ENCODE results near the gene PCNA. TPM values are rescaled to one million over a fixed set of nuclear protein-coding genes. Genes with fewer than 3 reads are reported as not detected.
"Not testable (repeated sequence)": the region's sequence is repeated elsewhere in the genome, so short reads cannot be mapped to it uniquely, and the experiment has no call there.

The PCNA gene
- total RNA-seq, 1 experiment from 2014 or later: 819 TPM

DNA sequence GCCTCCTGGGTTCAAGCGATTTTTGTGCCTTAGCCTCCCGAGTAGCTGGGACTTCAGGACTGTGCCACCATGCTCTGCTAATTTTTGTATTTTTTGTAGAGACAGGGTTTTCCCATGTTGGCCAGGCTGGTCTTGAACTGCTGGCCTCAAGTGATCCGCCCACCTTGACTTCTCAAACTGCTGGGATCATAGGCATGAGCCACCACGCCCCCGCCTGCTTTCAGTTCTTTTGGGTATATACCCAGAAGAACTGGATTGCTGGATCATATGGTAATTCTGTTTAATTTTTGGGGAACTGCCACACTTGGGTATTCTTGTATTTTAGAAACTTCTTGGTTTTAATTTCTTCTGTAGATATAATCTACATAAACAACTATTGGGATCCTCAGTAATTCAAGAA, 24.1 kb upstream of the PCNA start:
- DNase-seq (ENCODE audit: low read depth): no peak

DNA sequence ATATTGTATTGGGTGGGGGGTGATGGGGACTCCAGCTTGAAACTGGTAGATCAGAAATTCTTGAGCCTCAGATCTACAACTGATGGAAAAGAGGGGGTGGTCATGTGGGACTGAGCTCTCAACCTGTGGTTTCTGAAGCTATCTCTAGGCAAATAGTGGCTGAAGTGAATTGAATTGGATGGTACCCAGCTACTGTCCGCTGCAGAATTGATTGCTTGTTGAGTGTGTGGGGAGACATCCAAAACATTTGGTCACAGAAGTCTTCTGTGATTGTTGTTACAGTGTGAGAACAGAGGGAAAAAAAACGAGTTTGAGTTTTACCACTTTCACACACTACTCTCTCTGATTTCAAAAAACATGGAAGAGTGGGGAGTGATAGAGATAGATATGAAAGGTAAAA, 21.9 kb upstream of the PCNA start:
- DNase-seq (ENCODE audit: low read depth): no peak

DNA sequence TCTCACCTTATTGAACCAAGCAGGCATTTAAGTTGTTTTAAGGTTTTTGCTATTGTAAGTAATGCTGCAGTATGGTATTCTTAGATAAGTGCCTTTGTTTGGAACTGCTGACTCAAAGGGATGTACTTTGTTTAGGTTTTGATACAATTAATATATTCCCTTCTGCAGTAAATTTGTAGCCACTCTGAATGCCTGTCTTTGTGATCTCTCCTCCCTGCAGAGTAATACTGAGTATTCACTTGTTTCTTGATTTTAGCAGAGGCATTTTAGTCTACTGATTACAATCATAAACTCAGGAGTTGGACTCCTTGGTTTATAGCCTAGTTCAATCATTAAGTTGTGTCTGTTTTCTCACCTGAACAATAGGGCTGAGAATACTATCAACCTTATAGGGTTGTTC, 20.4 kb upstream of the PCNA start:
- no peak for DNase-seq (ENCODE audit: low read depth)

DNA sequence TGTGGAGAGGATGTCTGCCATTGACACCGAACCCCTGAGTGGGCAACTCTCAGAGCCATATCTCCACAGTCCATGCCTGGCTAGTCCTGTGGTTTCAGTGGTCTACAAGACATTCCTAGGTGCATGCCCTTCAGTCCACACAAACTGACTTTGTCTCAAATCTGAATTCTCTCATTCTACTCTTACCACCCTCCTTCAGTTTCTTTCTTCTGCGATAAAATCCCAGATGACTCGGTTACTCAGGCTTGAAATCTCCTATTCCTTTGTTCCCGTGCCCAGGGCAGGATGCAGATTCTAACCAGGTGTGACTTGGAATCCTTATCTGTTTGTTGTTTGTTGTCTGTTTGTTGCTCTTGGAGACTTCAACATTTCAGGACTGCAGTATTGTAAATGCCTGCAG, 16.3 kb upstream of the PCNA start:
- DNase-seq (ENCODE audit: low read depth): peak; percentile 24

DNA sequence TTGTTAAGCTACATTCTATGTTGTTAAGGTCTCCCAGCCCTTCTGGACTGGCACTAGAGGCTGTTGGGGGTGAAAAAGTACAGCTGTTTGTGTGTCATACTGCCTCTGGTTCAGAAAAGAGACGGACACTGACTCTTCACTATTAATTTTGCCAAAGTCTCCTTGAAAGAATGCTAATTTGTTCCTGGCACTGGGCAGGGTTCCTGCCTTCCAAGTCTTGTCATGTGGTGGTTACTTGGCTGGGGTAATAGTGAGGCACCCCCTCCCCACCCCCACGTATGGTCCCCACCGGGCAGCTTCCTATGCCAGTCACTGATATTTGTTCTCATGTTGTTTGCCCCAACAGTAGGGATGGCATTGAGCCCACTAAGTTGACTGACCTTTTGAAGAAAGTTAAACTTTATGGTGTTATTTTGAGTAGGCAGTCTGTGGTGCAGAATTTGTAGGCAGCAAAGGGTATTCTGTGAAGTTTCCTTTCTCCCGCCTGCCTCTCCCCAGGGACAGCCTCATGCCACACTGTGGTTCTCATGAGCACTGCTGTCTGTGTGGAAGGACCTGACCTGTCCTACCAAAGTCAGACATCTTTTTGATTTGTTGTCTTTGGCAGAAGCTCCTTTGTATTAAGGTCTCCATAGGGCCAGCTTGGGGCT, 15.7 kb upstream of the PCNA start:
- DNase-seq (ENCODE audit: low read depth): peak; percentile 17

DNA sequence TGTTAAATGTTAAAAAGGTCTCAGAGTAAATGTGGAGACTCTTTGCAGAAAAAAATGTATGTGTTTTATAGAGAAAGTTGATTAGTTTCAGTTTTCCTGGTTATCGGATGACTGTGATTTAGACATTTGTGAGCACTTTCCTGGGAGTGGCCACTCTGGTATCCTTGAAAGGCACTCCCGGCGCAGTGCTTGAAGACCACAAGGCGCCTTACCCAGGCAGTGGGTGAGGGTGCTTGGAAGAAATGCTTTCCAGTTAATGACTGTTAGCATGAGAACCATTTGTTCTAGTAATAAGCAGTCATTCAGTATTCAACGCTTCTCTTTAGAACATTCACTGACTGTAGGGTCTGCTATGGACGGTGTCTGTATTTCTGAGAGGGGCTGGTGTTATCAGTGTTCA, 14.2 kb upstream of the PCNA start:
- DNase-seq (ENCODE audit: low read depth): no peak

DNA sequence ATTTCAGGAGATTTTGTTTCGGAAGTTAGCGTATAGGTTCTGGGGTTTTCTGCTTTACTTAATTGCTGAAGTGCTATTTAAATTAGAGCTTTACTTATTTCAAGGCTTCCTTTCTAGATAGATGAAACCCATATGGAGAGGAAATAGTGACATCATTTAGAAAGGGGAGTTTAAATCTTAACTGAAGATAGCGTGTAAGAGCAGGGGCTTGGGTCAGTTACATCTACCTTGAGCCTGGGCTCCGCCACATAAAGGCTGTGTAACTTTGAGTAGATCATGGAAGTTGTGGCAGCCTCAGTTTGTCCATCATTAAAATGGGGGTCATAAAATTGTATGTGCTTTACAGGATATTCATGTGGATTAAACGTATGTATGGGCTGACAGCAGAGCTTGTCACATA, 11.7 kb upstream of the PCNA start:
- no peak for DNase-seq (ENCODE audit: low read depth)

DNA sequence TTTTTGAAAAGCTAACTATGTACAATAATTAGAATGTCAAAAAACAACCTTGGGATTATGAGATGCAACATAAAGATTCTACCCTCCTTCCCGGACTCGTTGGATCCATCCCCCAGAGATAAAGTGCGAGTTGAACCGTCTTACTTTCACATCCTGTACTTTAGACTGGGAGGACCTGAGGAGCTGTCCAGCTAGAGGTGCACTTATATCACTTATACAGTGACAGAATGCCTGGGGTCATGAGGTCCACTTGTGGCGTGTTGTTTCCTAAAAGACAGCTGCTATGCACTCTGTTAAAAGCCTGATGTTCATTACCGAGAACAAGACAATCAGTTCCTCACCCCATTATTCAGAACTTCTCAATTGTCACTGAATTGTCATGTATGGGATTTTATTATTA, 9.1 kb upstream of the PCNA start:
- DNase-seq (ENCODE audit: low read depth): no peak

DNA sequence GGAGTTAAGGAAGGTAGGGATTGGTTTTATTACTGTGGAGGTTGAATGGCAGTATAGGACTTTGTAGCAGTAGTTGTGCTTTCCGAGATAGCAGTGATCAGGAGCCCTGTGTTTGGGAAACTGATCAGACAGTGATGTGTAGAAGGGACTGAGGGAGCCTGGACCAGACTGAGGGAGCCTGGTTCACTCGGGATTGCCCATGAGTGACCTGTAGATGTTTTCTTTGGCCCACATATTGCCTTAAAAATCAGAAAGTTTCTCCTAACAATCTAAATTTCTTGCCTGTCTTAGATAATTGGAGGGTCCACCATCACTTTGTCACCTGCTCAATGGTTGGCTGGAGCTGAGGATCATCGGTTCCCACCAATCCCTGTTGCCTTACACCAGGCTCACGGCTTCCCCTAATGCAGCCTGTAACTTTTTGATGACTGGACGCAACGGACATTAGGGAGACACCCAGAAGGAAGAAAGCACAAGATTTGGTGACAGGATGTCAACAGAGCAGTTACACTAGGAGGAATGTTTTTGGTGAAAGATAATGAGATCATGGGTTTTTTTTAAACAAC, 8.2 kb upstream of the PCNA start:
- DNase-seq (ENCODE audit: low read depth): peak; percentile 15

DNA sequence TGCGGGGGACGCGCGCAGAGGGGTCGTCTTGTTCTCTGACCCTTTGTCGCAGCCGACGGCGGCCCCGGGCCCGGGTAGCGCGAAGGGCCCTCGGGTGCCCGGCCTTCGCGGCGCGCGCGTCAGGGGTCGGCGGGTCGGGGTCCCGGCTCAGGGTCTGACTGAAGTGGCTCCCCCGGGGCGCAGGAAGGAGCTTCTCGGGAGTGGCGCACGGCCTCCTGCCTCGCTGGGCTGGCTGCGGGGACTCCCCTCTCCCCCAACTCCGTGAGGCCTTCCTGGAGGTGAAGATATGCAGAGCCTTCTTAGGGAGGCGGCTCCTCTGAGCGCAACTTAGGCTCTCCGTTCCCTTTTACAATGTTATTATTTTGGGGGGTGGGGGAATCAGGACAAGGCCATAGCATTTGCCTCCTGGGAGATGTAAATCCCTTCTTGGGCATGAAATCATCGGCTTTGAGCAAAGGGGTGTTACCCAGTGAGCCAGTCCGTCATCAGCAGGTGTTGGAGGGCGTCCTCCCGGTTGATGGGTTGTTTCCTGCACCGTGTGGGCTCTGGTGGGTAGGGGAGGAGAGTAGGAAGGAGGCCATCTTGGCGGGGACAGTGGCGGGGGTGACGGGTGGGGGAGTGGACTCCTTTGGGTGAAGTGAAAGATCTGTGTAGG, 7.6 kb upstream of the PCNA start:
- DNase-seq (ENCODE audit: low read depth): peak; percentile 49

DNA sequence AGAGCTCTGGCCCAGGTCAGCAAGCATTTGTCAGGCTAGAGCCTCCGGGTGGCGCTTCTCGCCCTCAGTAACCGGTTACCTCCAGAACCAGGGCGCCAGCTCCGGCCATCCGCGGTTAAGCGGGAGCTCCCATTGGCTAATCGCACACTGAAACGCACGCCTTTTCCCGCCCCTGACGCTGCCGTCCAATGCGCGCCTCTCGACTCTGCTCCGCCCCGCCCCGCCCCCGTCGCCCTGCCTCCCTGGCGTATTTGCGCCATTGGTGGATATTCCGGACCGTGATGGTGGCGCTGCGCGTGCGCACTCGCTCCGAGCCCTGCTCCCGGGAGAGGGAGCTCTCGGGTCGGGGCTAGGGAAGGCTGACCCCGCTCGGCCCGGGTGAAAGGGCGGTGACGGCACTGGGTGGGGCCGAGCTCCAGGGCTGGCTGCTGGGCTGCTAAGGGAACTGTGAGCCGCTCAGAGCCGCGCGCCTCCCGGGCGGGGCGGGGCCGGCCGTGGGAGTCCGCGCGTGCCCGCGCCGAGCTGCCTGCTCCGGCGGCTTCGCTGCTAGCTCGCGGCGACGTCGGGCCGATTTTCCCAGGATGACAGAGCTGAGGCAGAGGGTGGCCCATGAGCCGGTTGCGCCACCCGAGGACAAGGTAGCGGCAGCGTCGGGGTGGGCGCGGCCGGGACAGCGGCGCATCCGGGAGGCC, 6.9 kb upstream of the PCNA start, which contains the start of gene CDS2:
Gene CDS2, plus strand, starts transcription at position 497 of the 692 bp plus-strand sequence. Its CDS starts 85 bp downstream, at position 582.
- peak; percentile 99 for DNase-seq (ENCODE audit: low read depth)

DNA sequence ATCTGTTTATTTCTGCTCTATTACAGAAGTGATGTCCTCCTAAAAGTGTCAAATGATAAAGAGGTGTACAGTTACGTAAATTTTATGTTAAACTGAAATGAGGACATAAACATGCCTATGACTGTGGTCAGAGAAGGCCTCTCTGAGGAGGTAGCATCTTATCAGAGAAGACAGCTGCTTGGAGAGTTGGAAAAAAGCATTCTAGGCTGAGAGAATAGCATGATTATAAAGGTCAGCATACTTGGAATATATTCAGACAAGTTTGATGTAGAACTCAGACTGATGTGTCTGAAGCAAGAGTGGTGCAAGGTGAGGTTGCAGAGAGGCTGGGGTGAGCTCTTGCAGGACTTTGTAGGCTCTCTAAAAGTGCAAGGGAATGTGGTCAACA, 3.1 kb upstream of the PCNA start:
- no peak for DNase-seq (ENCODE audit: low read depth)

DNA sequence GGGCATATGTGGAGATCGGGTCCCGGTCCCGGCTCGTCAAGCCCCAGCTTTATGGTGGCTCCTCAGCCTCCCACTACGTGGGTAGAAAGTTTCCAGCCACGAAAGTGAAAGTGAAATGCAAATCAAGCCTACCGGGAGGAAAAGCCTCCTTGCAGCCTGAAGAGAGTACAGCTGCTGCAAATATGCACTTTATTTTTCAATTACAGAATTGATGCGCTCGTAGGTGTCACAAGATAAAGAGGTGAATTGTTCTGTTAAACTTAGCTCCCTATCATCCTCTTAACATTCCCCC, 373 bp upstream of the PCNA start:
- DNase-seq (ENCODE audit: low read depth): no peak

DNA sequence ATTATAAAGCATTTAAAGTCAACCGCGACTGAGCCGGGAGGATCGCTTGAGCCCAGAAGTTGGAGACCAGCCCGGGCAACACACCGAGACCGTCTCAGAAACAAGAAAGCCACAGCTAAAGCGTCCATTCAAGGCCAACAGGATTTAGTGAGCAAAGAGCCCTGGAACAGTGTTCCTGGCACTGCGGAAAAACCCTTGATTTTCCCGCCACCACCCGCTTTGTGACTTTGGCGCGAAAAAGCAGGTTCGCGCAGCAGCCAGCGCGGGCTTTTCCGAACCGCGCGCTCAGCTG, 669 bp downstream of the PCNA start:
- no peak for DNase-seq (ENCODE audit: low read depth)

DNA sequence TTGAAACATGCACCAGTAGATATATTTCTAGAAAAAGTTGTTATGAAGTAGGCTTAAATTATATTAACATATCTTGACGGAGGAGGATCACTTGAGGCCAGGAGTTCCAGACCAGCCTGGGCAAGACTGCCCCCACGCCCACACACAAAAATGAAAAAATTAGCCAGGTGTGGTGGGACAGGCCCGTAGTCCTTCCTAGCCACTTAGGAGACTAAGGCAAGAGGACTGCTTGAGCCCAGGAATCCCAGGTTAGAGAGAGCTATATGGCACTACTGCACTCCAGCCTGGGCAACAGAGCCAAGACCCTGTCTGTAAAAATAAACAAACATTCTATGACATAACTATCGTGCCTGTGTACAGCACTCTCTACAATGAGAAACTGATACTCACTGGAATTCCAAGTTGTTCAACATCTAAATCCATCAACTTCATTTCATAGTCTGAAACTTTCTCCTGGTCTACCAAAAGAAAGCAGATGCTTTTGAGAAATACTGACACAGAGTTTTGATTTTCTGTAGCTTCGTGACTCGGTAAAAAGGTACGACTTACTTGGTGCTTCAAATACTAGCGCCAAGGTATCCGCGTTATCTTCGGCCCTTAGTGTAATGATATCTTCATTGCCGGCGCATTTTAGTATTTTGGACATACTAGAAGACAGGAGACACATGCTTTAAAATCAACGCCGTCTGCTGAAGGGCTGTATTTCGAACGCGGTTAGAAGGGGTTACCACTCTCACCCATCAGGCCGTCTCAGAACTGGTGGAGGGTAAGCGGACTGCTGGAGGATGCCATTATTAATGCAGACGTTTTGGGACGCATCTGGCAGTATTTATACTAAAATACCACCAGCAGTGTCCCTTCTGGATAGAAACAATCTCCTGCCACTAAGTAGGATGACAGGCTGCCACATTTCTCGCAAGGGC, 1.3 kb downstream of the PCNA start:
- no peak for DNase-seq (ENCODE audit: low read depth)

DNA sequence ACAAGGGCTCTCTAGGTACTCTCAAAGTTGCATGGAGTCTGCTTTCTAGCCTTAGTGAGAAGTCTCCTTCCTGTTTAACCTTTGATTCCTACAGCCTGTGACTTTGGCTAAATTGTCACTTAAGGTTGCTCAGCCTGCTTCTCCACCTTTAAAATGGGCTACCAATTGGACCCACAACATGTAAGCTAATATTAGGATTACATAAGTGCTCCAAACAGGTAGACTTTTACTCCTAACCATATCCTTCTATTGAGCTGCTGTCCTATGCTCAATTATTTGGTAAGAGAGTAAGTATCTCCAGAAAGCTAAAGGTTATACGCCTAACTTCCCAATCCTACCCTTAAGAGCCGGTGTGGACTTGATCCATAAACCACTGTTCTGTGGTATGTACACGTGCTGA, 2.9 kb downstream of the PCNA start:
- DNase-seq (ENCODE audit: low read depth): no peak

DNA sequence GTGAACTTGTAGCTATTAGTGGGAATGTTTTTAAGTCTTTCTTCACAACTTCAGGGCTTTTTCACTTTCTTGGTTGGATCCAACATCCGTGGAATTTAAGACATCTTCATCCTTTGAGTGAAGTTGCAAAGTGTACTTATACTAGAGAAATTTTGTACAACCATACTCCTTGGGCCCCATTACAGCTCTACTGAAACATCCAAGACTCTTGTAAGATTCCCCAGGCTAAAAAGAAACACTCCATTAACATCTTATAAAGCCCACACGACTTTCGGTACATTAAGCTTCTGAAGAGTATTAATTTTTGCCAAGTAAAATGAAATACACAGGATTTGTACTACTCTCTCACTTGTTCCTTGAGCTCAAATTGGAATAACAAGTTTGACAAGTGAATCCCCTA, 5.4 kb downstream of the PCNA start:
- DNase-seq (ENCODE audit: low read depth): no peak

DNA sequence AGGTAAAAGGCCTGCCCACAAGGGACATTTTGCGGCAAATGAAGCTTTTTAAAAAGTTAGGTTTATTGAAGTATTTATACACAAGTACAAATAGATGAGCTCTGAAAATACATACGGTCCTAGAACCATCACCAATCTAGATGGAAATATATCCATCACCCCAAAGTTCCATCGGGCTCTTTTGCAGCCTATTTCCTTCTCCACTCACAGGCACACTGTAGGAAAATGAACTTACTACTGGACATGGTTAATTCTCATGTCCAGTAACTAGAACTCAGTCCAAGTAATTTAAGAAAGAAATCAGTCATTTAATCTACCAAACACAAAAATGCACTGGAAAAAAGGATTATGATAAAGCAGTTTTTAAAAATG, 6.2 kb downstream of the PCNA start:
- no peak for DNase-seq (ENCODE audit: low read depth)

DNA sequence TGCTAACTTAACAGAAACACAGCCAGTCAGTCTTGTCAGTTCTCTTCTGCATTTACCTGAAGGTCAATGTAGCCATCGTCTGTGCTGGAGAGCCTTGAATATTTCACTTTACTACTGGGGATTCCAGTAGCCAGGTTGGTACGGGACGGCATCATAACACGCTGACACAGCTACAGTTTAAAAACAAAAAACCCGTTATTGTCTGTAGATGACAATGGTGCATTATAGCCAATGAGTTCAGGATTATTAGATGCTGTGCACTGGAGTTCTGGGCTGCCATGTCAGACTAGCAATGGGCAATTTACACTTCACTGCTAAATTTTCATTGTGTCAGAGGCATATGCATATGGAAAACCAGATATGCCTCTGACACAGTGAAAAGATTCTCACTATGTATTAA, 10.5 kb downstream of the PCNA start:
- DNase-seq (ENCODE audit: low read depth): no peak

DNA sequence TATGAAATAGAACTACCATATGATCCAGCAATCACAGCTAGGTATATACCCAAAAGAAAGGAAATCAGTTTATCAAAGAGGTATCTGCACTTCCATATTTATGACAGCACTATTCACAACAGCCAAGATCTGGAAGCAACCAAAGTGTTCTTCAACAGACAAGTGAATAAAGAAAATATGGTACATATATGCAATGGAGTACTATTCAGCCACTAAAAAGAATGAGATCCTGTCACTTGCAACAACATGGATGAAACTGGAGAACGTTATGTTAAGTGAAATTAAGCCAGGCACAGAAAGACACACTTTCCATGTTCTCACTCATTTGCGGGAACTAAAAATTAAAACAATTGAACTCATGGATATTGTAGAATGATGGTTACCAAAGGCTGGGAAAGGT, 15.3 kb downstream of the PCNA start:
- no peak for DNase-seq (ENCODE audit: low read depth)

DNA sequence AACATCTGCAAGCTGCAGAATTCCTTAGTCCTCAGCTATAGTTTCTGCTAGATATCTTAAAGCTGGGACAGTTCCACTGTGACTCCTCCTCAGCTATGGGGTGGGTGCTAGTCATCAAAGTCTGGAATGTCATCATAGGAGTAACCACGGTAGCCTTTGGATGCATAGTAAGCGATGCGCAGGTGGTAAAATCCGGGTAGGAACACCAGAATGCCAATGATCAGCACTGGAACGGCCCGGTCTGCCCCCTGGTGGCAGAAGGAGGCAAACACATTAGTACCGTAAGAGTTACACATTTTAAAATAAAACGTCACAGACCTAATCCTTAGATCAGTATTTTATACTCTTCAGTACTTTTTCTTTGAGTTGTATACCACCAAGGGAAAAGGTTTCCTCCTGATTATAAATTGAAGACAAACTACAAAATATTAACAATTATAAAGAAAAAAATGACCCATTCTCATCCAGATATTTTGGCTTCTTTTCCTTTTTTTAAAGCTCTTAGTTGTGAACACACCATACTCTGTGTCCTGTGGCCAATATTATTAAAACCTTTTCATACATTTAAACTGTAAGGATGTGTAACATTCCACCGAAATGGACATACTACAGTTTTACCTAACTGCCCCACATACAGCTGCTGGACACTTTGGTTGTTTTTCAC, 18.9 kb downstream of the PCNA start:
- peak; percentile 72 for DNase-seq (ENCODE audit: low read depth)

DNA sequence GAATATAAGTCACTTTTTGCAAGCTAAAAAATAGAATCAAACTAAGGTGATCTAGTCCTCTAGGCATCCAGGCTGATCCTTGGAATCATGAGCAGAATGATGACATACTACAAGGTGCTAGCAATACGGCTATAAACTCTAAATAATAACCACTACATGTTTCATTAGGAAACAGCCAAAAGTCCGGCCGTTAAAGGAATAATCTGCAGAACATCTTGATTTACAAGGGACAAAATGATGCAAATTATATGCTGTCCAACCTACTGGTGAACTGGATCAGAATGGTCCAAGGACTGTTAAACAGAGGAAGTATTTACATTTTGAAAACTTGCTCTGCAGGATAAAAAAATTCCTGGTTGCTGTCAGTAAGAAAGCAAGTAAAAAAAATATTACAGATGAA, 19.8 kb downstream of the PCNA start:
- not testable (repeated sequence) for DNase-seq (ENCODE audit: low read depth)
